ENCODE measurements around the gene SGPP2. TPM values are rescaled to one million over a fixed set of nuclear protein-coding genes. Genes with fewer than 3 reads are reported as not detected.
"Not testable (repeated sequence)": the region's sequence is repeated elsewhere in the genome, so short reads cannot be mapped to it uniquely, and the experiment has no call there.

The SGPP2 gene
- total RNA-seq, 2 experiments from 2014 or later, result 1.7 TPM

- DNase-seq, result peak in 2 of 14 experiments; percentile 63 to 74
- Histone ChIP-seq H3K9me3 (ENCODE audit: control insufficient read depth in 1 of 2, insufficient read depth in 1 of 2, low read length in 2 of 2) (no peaks in the 10 kb centered on the region), H3K27ac (ENCODE audit: low read depth in 1 of 2, low read length in 2 of 2) (no peak overlapping the region), H3K27me3 (ENCODE audit: control insufficient read depth in 1 of 2, insufficient read depth in 2 of 2, low read length in 2 of 2) (no peaks in the 10 kb centered on the region), H3K36me3 (ENCODE audit: insufficient read depth, low read length) (no peaks in the 10 kb centered on the region), H3K4me1 (ENCODE audit: insufficient read depth, low read length) (no peaks in the 10 kb centered on the region), H3K4me3 (ENCODE audit: low read length) (no peak overlapping the region)
- CTCF ChIA-PET, result no interaction called here
- Mint-ChIP-seq H3K9me3 (peaks cover 3% of the 10 kb centered on the region), H3K36me3 (ENCODE audit: low read depth) (no peaks in the 10 kb centered on the region), H3K4me1 (ENCODE audit: low read depth) (no peaks in the 10 kb centered on the region), H3K4me3 (no peak overlapping the region), H3K27ac (no peak overlapping the region), H3K27me3 (peaks cover 12% of the 10 kb centered on the region)
- POLR2A ChIA-PET, result no interaction called here
- no peak for ATAC-seq (ENCODE audit: poor library complexity)
- TF ChIP-seq, protein P1, sequence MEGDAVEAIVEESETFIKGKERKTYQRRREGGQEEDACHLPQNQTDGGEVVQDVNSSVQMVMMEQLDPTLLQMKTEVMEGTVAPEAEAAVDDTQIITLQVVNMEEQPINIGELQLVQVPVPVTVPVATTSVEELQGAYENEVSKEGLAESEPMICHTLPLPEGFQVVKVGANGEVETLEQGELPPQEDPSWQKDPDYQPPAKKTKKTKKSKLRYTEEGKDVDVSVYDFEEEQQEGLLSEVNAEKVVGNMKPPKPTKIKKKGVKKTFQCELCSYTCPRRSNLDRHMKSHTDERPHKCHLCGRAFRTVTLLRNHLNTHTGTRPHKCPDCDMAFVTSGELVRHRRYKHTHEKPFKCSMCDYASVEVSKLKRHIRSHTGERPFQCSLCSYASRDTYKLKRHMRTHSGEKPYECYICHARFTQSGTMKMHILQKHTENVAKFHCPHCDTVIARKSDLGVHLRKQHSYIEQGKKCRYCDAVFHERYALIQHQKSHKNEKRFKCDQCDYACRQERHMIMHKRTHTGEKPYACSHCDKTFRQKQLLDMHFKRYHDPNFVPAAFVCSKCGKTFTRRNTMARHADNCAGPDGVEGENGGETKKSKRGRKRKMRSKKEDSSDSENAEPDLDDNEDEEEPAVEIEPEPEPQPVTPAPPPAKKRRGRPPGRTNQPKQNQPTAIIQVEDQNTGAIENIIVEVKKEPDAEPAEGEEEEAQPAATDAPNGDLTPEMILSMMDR (IDR thresholded peaks at IDR 0.05), result no peak
- intact Hi-C loops (cut with DNase I, micrococcal nuclease), result no loop called here
These were observed 20.0 kb upstream of the SGPP2 start for GRCh38 chr2:222404151-222404905.

- Histone ChIP-seq H3K36me3 (ENCODE audit: insufficient read depth, low read length) (no peaks in the 10 kb centered on the region), H3K4me1 (ENCODE audit: insufficient read depth, low read length) (no peaks in the 10 kb centered on the region), H3K27ac (ENCODE audit: low read depth in 1 of 2, low read length in 2 of 2) (no peak overlapping the region), H3K4me3 (ENCODE audit: low read length) (no peak overlapping the region), H3K27me3 (ENCODE audit: control insufficient read depth in 1 of 2, insufficient read depth in 2 of 2, low read length in 2 of 2) (no peaks in the 10 kb centered on the region), H3K9me3 (ENCODE audit: control insufficient read depth in 1 of 2, insufficient read depth in 1 of 2, low read length in 2 of 2) (peaks cover 3 to 4% of the 10 kb centered on the region in 2 experiments)
- Mint-ChIP-seq H3K27ac (no peak overlapping the region), H3K36me3 (ENCODE audit: low read depth) (no peaks in the 10 kb centered on the region), H3K4me3 (no peak overlapping the region), H3K9me3 (no peaks in the 10 kb centered on the region), H3K27me3 (peaks cover 7% of the 10 kb centered on the region), H3K4me1 (ENCODE audit: low read depth) (no peaks in the 10 kb centered on the region)
- ATAC-seq (ENCODE audit: poor library complexity), result no peak
- TF ChIP-seq, protein P1 (IDR thresholded peaks at IDR 0.05), result no peak
- intact Hi-C loops (cut with DNase I, micrococcal nuclease), result no loop called here
- CTCF ChIA-PET, result no interaction called here
- DNase-seq, result no peak
- POLR2A ChIA-PET, result no interaction called here
These were observed 15.7 kb upstream of the SGPP2 start for GRCh38 chr2:222408684-222409083.

- ChIA-PET CTCF (no interaction called here), POLR2A (no interaction called here)
- Mint-ChIP-seq H3K27ac (no peak overlapping the region), H3K27me3 (no peaks in the 10 kb centered on the region), H3K4me1 (ENCODE audit: low read depth) (no peaks in the 10 kb centered on the region), H3K4me3 (no peak overlapping the region), H3K36me3 (ENCODE audit: low read depth) (no peaks in the 10 kb centered on the region), H3K9me3 (no peaks in the 10 kb centered on the region)
- Histone ChIP-seq H3K9me3 (ENCODE audit: control insufficient read depth in 1 of 2, insufficient read depth in 1 of 2, low read length in 2 of 2) (peaks cover 3 to 4% of the 10 kb centered on the region in 2 experiments), H3K27ac (ENCODE audit: low read depth in 1 of 2, low read length in 2 of 2) (no peak overlapping the region), H3K27me3 (ENCODE audit: control insufficient read depth in 1 of 2, insufficient read depth in 2 of 2, low read length in 2 of 2) (no peaks in the 10 kb centered on the region), H3K36me3 (ENCODE audit: insufficient read depth, low read length) (no peaks in the 10 kb centered on the region), H3K4me1 (ENCODE audit: insufficient read depth, low read length) (no peaks in the 10 kb centered on the region), H3K4me3 (ENCODE audit: low read length) (no peak overlapping the region)
- intact Hi-C loops (cut with DNase I, micrococcal nuclease), result no loop called here
- DNase-seq, result no peak
- ATAC-seq (ENCODE audit: poor library complexity), result no peak
- TF ChIP-seq, protein P1 (IDR thresholded peaks at IDR 0.05), result no peak
These were observed 13.8 kb upstream of the SGPP2 start for GRCh38 chr2:222410534-222410933.

- H3K27me3 Mint-ChIP-seq; POLR2A ChIA-PET; CTCF ChIA-PET; H3K27ac Mint-ChIP-seq; ATAC-seq (ENCODE audit: poor library complexity); H3K4me3 ChIP-seq (ENCODE audit: low read length); H3K9me3 Mint-ChIP-seq; H3K27ac ChIP-seq (ENCODE audit: low read depth in 1 of 2, low read length in 2 of 2); H3K36me3 ChIP-seq (ENCODE audit: insufficient read depth, low read length); H3K4me1 ChIP-seq (ENCODE audit: insufficient read depth, low read length); DNase-seq; H3K36me3 Mint-ChIP-seq (ENCODE audit: low read depth); H3K27me3 ChIP-seq (ENCODE audit: control insufficient read depth in 1 of 2, insufficient read depth in 2 of 2, low read length in 2 of 2); H3K4me3 Mint-ChIP-seq; H3K9me3 ChIP-seq (ENCODE audit: control insufficient read depth in 1 of 2, insufficient read depth in 1 of 2, low read length in 2 of 2); intact Hi-C loops (cut with DNase I, micrococcal nuclease); H3K4me1 Mint-ChIP-seq (ENCODE audit: low read depth): not testable (repeated sequence)
These were observed 12.0 kb upstream of the SGPP2 start for GRCh38 chr2:222412334-222412733.
